Breast epithelium (tissue), 3 donors: Measurements from ENCODE around the gene SLC25A21.

Source experiments
- POLR2AphosphoS5 ChIP-seq, 3 donors: sonication (generic); formaldehyde crosslinking; IDR thresholded peaks; one replicate each; pipeline ENCODE4 v1.6.1; 2017; ENCODE audit warnings: antibody characterized with exemption in 3 of 3
- TF ChIP-seq, protein P1 (sequence below), 3 donors: fragments of 450-650 bp; IDR thresholded peaks; one replicate each; pipeline ENCODE4 v1.5.1; 2016 to 2017; ENCODE audit warnings: antibody characterized with exemption in 3 of 3, mild to moderate bottlenecking in 3 of 3, moderate library complexity in 3 of 3

DNA sequence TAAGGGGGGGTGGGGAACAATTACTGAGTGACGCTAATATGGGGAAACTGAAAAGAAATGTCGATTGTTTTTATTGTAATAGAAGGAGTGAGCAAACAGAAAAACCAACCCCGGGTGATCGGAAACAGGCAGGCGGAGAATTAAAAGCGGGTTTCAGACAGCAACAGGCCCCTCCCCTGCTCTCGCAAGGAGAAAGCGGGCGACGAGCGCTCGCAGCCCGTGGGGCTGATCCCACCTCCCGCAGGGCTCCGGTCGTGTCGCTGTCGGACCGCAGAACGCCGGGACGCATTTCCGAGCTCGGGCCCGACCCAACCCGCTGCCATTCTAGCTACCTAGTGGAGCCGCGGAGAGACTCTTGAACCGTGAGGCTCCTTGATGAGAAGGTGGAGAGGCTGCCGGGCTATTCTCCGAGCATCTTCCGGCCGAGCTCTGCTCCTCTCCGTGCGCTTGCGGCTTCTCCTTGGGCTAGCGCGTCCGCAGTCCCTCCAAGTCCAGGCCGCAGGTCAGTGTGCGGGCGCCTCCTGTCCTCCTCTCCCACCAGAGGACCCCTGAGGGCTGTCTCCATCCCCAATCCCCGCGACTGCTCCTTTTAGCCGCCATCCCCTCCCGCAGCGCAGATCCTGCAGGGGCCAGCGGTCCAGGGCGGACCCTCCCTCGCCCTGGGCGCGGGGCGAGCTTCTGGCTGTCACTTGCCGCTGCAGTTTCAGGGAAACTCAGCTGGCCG, 514.8 kb downstream of the SLC25A21 start:
- TF ChIP-seq, protein P1, sequence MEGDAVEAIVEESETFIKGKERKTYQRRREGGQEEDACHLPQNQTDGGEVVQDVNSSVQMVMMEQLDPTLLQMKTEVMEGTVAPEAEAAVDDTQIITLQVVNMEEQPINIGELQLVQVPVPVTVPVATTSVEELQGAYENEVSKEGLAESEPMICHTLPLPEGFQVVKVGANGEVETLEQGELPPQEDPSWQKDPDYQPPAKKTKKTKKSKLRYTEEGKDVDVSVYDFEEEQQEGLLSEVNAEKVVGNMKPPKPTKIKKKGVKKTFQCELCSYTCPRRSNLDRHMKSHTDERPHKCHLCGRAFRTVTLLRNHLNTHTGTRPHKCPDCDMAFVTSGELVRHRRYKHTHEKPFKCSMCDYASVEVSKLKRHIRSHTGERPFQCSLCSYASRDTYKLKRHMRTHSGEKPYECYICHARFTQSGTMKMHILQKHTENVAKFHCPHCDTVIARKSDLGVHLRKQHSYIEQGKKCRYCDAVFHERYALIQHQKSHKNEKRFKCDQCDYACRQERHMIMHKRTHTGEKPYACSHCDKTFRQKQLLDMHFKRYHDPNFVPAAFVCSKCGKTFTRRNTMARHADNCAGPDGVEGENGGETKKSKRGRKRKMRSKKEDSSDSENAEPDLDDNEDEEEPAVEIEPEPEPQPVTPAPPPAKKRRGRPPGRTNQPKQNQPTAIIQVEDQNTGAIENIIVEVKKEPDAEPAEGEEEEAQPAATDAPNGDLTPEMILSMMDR (IDR thresholded peaks at IDR 0.05), result no peak
- TF ChIP-seq POLR2AphosphoS5 (IDR thresholded peaks at IDR 0.05), result no peak
